H9 (cell line): ENCODE results near the gene OGA. TPM values are rescaled to one million over a fixed set of nuclear protein-coding genes. Genes with fewer than 3 reads are reported as not detected.

ENCODE experiments used
- DNase-seq: peaks from one replicate; pipeline ENCODE4 v3.0.0-alpha.2; 2017
- H2AFZ ChIP-seq: one replicate; pipeline ENCODE4 v1.6.1; 2013; ENCODE audit warnings: mild to moderate bottlenecking, low read length, control low read depth, moderate library complexity
- H2AK5ac ChIP-seq: 2 replicates; pipeline ENCODE4 v1.6.1; 2013; ENCODE audit warnings: low read length, control low read depth, mixed read lengths; ENCODE audit not compliant: insufficient read length
- H2BK120ac ChIP-seq: one replicate; pipeline ENCODE4 v1.6.1; 2013; ENCODE audit warnings: low read depth, mild to moderate bottlenecking, low read length, control low read depth, inconsistent platforms; ENCODE audit not compliant: poor library complexity, severe bottlenecking
- H2BK12ac ChIP-seq: 2 replicates; pipeline ENCODE4 v1.6.1; 2013; ENCODE audit warnings: low read length, control low read depth, mixed read lengths, low read depth; ENCODE audit not compliant: insufficient read length
- H2BK15ac ChIP-seq: 2 replicates; pipeline ENCODE4 v1.6.1; 2013; ENCODE audit warnings: low read depth, low read length, control low read depth
- H2BK20ac ChIP-seq: one replicate; pipeline ENCODE4 v1.6.1; 2013; ENCODE audit warnings: low read depth, mild to moderate bottlenecking, low read length, control low read depth, inconsistent platforms; ENCODE audit not compliant: poor library complexity, severe bottlenecking
- H2BK5ac ChIP-seq: 2 replicates; pipeline ENCODE4 v1.6.1; 2013; ENCODE audit warnings: low read length, control low read depth, mixed read lengths; ENCODE audit not compliant: insufficient read length
- H3K14ac ChIP-seq: 2 replicates; pipeline ENCODE4 v1.6.1; 2013; ENCODE audit warnings: low read length, control low read depth; ENCODE audit not compliant: insufficient read depth
- H3K18ac ChIP-seq: 2 replicates; pipeline ENCODE4 v1.6.1; 2013; ENCODE audit warnings: low read depth, mild to moderate bottlenecking, mixed read lengths, low read length, control low read depth; ENCODE audit not compliant: insufficient read length
- H3K23ac ChIP-seq: 2 replicates; pipeline ENCODE4 v1.6.1; 2013; ENCODE audit warnings: low read length, control low read depth, mixed read lengths, low read depth; ENCODE audit not compliant: insufficient read length
- H3K23me2 ChIP-seq: 2 replicates; pipeline ENCODE4 v1.6.1; 2013; ENCODE audit warnings: low read depth, mild to moderate bottlenecking, mixed read lengths, low read length, control low read depth; ENCODE audit not compliant: insufficient read length, poor library complexity, severe bottlenecking
- H3K27ac ChIP-seq: 2 replicates; pipeline ENCODE4 v1.5.1; 2013; ENCODE audit warnings: low read length, control low read depth, mixed read lengths, low read depth; ENCODE audit not compliant: insufficient read length
- H3K27me3 ChIP-seq: 2 replicates; pipeline ENCODE4 v1.6.1; 2013; ENCODE audit warnings: low read length, control low read depth, inconsistent platforms; ENCODE audit not compliant: insufficient read depth
- H3K4ac ChIP-seq: 2 replicates; pipeline ENCODE4 v1.6.1; 2013; ENCODE audit warnings: low read depth, mild to moderate bottlenecking, control low read depth, inconsistent platforms, low read length, moderate library complexity
- H3K4me1 ChIP-seq: 2 replicates; pipeline ENCODE4 v1.6.1; 2013; ENCODE audit warnings: low read length, control low read depth, inconsistent platforms; ENCODE audit not compliant: insufficient read depth
- H3K4me2 ChIP-seq: 2 replicates; pipeline ENCODE4 v1.6.1; 2013; ENCODE audit warnings: low read length, control low read depth, mixed read lengths; ENCODE audit not compliant: insufficient read length, insufficient read depth
- H3K56ac ChIP-seq: 2 replicates; pipeline ENCODE4 v1.6.1; 2013; ENCODE audit warnings: low read depth, mild to moderate bottlenecking, mixed read lengths, low read length, control low read depth; ENCODE audit not compliant: insufficient read length
- H3K79me1 ChIP-seq: 2 replicates; pipeline ENCODE4 v1.6.1; 2013; ENCODE audit warnings: low read depth, mild to moderate bottlenecking, moderate library complexity, low read length, control low read depth, inconsistent platforms; ENCODE audit not compliant: insufficient read depth, poor library complexity, severe bottlenecking
- H3K79me2 ChIP-seq: 2 replicates; pipeline ENCODE4 v1.6.1; 2013; ENCODE audit warnings: low read length, control low read depth, inconsistent platforms; ENCODE audit not compliant: insufficient read depth
- H3K9ac ChIP-seq: 2 replicates; pipeline ENCODE4 v1.6.1; 2013; ENCODE audit warnings: low read length, control low read depth, mixed read lengths; ENCODE audit not compliant: insufficient read length; ENCODE audit errors: extremely low read depth
- H3K9me3 ChIP-seq: one replicate; pipeline ENCODE4 v1.6.1; 2013; ENCODE audit warnings: low read depth, low read length, inconsistent platforms; ENCODE audit not compliant: control insufficient read depth
- H3T11ph ChIP-seq: one replicate; pipeline ENCODE4 v1.6.1; 2013; ENCODE audit warnings: mild to moderate bottlenecking, low read length, control low read depth, inconsistent platforms
- H4K20me1 ChIP-seq: one replicate; pipeline ENCODE4 v1.6.1; 2013; ENCODE audit not compliant: control insufficient read depth, insufficient read length, insufficient read depth
- H4K5ac ChIP-seq: 2 replicates; pipeline ENCODE4 v1.6.1; 2013; ENCODE audit warnings: low read depth, mild to moderate bottlenecking, mixed read lengths, low read length, control low read depth; ENCODE audit not compliant: insufficient read length
- H4K8ac ChIP-seq: replicated peaks from 2 replicates; pipeline ENCODE4 v1.6.1; 2013; ENCODE audit warnings: low read length, control low read depth, mixed read lengths, low read depth; ENCODE audit not compliant: insufficient read length
- H4K91ac ChIP-seq: 2 replicates; pipeline ENCODE4 v1.6.1; 2013; ENCODE audit warnings: low read depth, mild to moderate bottlenecking, moderate library complexity, mixed read lengths, low read length, control low read depth; ENCODE audit not compliant: insufficient read length
- H3K27ac Mint-ChIP-seq, 3 experiments: 2 replicates in 2 of 3; 3 replicates in 1 of 3; pipeline ENCODE4 v1.8.0; 2020 to 2021; ENCODE audit warnings: mixed read lengths in 3 of 3, mild to moderate bottlenecking in 1 of 3, moderate library complexity in 1 of 3
- H3K27me3 Mint-ChIP-seq: 2 replicates; pipeline ENCODE4 v1.8.0; 2021; ENCODE audit warnings: low read depth, mild to moderate bottlenecking, moderate library complexity, mixed read lengths
- H3K36me3 Mint-ChIP-seq, 3 experiments: 2 replicates in 2 of 3; 3 replicates in 1 of 3; pipeline ENCODE4 v1.8.0; 2020 to 2021; ENCODE audit warnings: low read depth in 3 of 3, mixed read lengths in 3 of 3; ENCODE audit not compliant: insufficient read depth in 1 of 3
- H3K4me1 Mint-ChIP-seq, 2 experiments: 2 replicates each; pipeline ENCODE4 v1.8.0; 2020; ENCODE audit warnings: mixed read lengths in 2 of 2
- H3K4me3 Mint-ChIP-seq, 2 experiments: 2 replicates in 1 of 2; 3 replicates in 1 of 2; pipeline ENCODE4 v1.8.0; 2020 to 2021; ENCODE audit warnings: mild to moderate bottlenecking in 2 of 2, mixed read lengths in 2 of 2, moderate library complexity in 1 of 2
- H3K9me3 Mint-ChIP-seq, 2 experiments: 2 replicates in 1 of 2; 3 replicates in 1 of 2; pipeline ENCODE4 v1.8.0; 2020; ENCODE audit warnings: mild to moderate bottlenecking in 2 of 2, mixed read lengths in 2 of 2, moderate library complexity in 1 of 2
- WGBS: extraction: QIAGEN DNeasy Blood & Tissue Kit; methylation state at CpG from one replicate; pipeline ENCODE4 v1.1.7; 2013; ENCODE audit warnings: missing lambda C conversion rate, low lambda C conversion rate, mixed read lengths; ENCODE audit not compliant: insufficient read length; ENCODE audit errors: extremely low coverage; 5-methylcytosine and 5-hydroxymethylcytosine counted together
- total RNA-seq: library from RNA; stranded (reverse); gene quantifications from 2 replicates; pipeline ENCODE4 v1.2.1, GENCODE V29; 2021
- TF ChIP-seq, protein P1 (sequence below): fragments of 200-600 bp; sonication (generic); conservative IDR thresholded peaks from 3 replicates; pipeline ENCODE4 v1.8.0; 2021; ENCODE audit warnings: antibody characterized with exemption, mild to moderate bottlenecking

The OGA gene
- total RNA-seq, 1 experiment from 2014 or later, result 125 TPM

DNA sequence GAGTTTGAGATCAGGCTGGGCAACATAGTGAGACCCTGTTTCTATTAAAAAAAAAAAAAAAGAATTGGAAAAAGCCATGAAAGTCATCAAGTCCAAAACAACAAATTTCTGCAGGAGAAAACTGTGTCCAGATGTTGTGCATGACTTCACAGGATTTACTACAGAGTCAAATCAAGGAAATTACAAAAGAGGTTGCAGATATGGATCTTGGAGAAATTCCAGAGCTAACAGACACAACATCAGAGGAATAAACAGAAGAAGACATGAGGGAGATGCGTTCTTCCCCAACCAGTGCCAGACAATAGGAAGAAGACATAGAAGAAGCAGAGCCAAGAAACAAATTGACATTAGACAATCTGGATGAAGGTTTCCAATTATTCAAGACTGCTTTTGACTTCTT lies 49.7 kb upstream of the OGA start:
- H3K27ac ChIP-seq, result no peak overlapping the region
- H3K23ac ChIP-seq, result no peak overlapping the region
- DNase-seq, result no peak
- Mint-ChIP-seq H3K4me3 (no peak overlapping the region), H3K9me3 (no peaks in the 10 kb centered on the region), H3K4me1 (no peaks in the 10 kb centered on the region), H3K36me3 (no peaks in the 10 kb centered on the region; a peak in 1 of 7 replicates), H3K27ac (no peak overlapping the region), H3K27me3 (no peaks in the 10 kb centered on the region)
- H2AFZ ChIP-seq, result no peak overlapping the region
- H3K27me3 ChIP-seq, result no peaks in the 10 kb centered on the region
- no peak overlapping the region for H3K4ac ChIP-seq
- no peaks in the 10 kb centered on the region for H3K79me1 ChIP-seq
- no peaks in the 10 kb centered on the region for H3K9me3 ChIP-seq
- no peak overlapping the region for H3K4me2 ChIP-seq
- no peak overlapping the region for H3K18ac ChIP-seq
- H2AK5ac ChIP-seq, result no peak overlapping the region
- H4K5ac ChIP-seq, result no peak overlapping the region
- H3K23me2 ChIP-seq, result no peaks in the 10 kb centered on the region
- no peak overlapping the region for H2BK20ac ChIP-seq
- WGBS, result no CpG with 5 or more reads among the region's 1 CpG
- TF ChIP-seq, protein P1, sequence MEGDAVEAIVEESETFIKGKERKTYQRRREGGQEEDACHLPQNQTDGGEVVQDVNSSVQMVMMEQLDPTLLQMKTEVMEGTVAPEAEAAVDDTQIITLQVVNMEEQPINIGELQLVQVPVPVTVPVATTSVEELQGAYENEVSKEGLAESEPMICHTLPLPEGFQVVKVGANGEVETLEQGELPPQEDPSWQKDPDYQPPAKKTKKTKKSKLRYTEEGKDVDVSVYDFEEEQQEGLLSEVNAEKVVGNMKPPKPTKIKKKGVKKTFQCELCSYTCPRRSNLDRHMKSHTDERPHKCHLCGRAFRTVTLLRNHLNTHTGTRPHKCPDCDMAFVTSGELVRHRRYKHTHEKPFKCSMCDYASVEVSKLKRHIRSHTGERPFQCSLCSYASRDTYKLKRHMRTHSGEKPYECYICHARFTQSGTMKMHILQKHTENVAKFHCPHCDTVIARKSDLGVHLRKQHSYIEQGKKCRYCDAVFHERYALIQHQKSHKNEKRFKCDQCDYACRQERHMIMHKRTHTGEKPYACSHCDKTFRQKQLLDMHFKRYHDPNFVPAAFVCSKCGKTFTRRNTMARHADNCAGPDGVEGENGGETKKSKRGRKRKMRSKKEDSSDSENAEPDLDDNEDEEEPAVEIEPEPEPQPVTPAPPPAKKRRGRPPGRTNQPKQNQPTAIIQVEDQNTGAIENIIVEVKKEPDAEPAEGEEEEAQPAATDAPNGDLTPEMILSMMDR, result no peak
- H3K9ac ChIP-seq, result no peak overlapping the region
- no peak overlapping the region for H4K91ac ChIP-seq
- no peak overlapping the region for H2BK12ac ChIP-seq
- no peaks in the 10 kb centered on the region for H3K4me1 ChIP-seq
- no peaks in the 10 kb centered on the region for H3K79me2 ChIP-seq
- H3T11ph ChIP-seq, result no peak overlapping the region
- H2BK15ac ChIP-seq, result no peak overlapping the region
- H4K8ac ChIP-seq, result no peak overlapping the region
- H3K14ac ChIP-seq, result no peak overlapping the region
- no peak overlapping the region for H3K56ac ChIP-seq
- no peaks in the 10 kb centered on the region for H4K20me1 ChIP-seq
- H2BK120ac ChIP-seq, result no peak overlapping the region
- no peak overlapping the region for H2BK5ac ChIP-seq
